WTC11 (cell line): ENCODE measurements around the gene LINC01488.

ENCODE experiments used
- ARID4B ChIP-seq: sonication (generic); formaldehyde crosslinking; IDR thresholded peaks from 2 replicates; pipeline ENCODE4 v1.8.0; 2023; ENCODE audit warnings: missing genetic modification reagents, mild to moderate bottlenecking, borderline replicate concordance
- CTCF ChIP-seq: fragments of 200-600 bp; IDR thresholded peaks from 2 replicates; pipeline ENCODE4 v1.8.0; 2022; ENCODE audit warnings: antibody characterized with exemption
- ELF4 ChIP-seq: sonication (generic); formaldehyde crosslinking; IDR thresholded peaks from 2 replicates; pipeline ENCODE4 v1.8.1; 2022; ENCODE audit warnings: low read depth, mild to moderate bottlenecking, moderate library complexity, missing genetic modification reagents
- MYBL2 ChIP-seq: sonication (generic); formaldehyde crosslinking; IDR thresholded peaks from 2 replicates; pipeline ENCODE4 v1.8.1; 2023; ENCODE audit warnings: mild to moderate bottlenecking, moderate library complexity, missing genetic modification reagents
- NR3C1 ChIP-seq: sonication (generic); formaldehyde crosslinking; conservative IDR thresholded peaks from 2 replicates; pipeline ENCODE4 v1.8.1; 2023; ENCODE audit warnings: low read depth, mild to moderate bottlenecking, missing genetic modification reagents
- PREB ChIP-seq: sonication (generic); formaldehyde crosslinking; IDR thresholded peaks from 2 replicates; pipeline ENCODE4 v1.8.1; 2022; ENCODE audit warnings: mild to moderate bottlenecking, missing genetic modification reagents, moderate library complexity, borderline replicate concordance
- TP53 ChIP-seq: sonication (generic); formaldehyde crosslinking; IDR thresholded peaks from 2 replicates; pipeline ENCODE4 v1.8.1; 2023; ENCODE audit warnings: mild to moderate bottlenecking, missing genetic modification reagents
- ZNF138 ChIP-seq: sonication (generic); formaldehyde crosslinking; conservative IDR thresholded peaks from 2 replicates; pipeline ENCODE4 v1.8.1; 2022; ENCODE audit warnings: mild to moderate bottlenecking, moderate library complexity, missing genetic modification reagents
- ZNF317 ChIP-seq: sonication (generic); formaldehyde crosslinking; IDR thresholded peaks from 2 replicates; pipeline ENCODE4 v1.8.1; 2023; ENCODE audit warnings: low read depth, mild to moderate bottlenecking, moderate library complexity, missing genetic modification reagents, borderline replicate concordance
- ZSCAN18 ChIP-seq: fragments of 250-450 bp; sonication (Bioruptor Pico); IDR thresholded peaks from 2 replicates; pipeline ENCODE4 v2.1.2; 2022; ENCODE audit warnings: mild to moderate bottlenecking, moderate library complexity

GRCh38 chr11:69475141-69475865 lies 6.2 kb upstream of the LINC01488 start:
- no peak for TF ChIP-seq CTCF
- TF ChIP-seq ARID4B (CRISPR knock-in tag), result no peak; the same call in 1 of the 2 replicates
- TF ChIP-seq TP53 (CRISPR knock-in tag), result no peak
- no peak for TF ChIP-seq ELF4
- no peak for TF ChIP-seq ZNF317 (CRISPR knock-in tag)
- TF ChIP-seq NR3C1 (CRISPR knock-in tag), result no peak
- no peak for TF ChIP-seq PREB
- TF ChIP-seq MYBL2, result no peak
- no peak for TF ChIP-seq ZNF138 (CRISPR knock-in tag)
- no peak for TF ChIP-seq ZSCAN18 (CRISPR knock-in tag)
